ENCODE measurements around the gene KCNC4.

DNA sequence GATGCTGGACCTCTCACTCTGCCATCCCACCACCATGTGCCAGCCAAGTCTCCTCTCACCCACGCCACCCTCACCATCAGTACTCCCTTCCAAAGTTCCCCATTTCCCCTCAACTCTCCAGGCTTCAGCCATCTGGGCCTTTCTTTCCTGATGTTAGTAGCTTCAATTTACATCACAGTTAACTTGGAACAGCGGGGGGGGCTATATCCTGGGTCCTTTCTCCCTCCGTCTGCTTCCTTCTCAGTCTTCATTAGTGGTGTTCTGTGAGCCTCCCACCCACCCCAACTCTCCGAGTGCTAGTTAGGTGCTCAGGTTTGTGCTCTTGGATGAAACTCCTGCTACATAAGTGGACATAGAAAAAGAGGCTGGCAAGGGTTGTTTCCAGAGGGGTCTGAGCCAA is 31.9 kb downstream of the KCNC4 start:
- TF ChIP-seq, protein P1, sequence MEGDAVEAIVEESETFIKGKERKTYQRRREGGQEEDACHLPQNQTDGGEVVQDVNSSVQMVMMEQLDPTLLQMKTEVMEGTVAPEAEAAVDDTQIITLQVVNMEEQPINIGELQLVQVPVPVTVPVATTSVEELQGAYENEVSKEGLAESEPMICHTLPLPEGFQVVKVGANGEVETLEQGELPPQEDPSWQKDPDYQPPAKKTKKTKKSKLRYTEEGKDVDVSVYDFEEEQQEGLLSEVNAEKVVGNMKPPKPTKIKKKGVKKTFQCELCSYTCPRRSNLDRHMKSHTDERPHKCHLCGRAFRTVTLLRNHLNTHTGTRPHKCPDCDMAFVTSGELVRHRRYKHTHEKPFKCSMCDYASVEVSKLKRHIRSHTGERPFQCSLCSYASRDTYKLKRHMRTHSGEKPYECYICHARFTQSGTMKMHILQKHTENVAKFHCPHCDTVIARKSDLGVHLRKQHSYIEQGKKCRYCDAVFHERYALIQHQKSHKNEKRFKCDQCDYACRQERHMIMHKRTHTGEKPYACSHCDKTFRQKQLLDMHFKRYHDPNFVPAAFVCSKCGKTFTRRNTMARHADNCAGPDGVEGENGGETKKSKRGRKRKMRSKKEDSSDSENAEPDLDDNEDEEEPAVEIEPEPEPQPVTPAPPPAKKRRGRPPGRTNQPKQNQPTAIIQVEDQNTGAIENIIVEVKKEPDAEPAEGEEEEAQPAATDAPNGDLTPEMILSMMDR (IDR thresholded peaks at IDR 0.05) = no peak
- TF ChIP-seq POLR2A (IDR thresholded peaks at IDR 0.05) = no peak

Data from right lobe of liver (tissue), 4 donors.